CD8-positive, alpha-beta memory T cell (primary cell): Measurements from ENCODE around the gene CAPN3. TPM values are rescaled to one million over a fixed set of nuclear protein-coding genes. Genes with fewer than 3 reads are reported as not detected.
A peak's percentile ranks its signal among the peaks of the same experiment; 100 is the strongest.
"Not testable (repeated sequence)": the region's sequence is repeated elsewhere in the genome, so short reads cannot be mapped to it uniquely, and the experiment has no call there.

ENCODE experiments used
- CTCF ChIA-PET: fragments of 350-600 bp; sonication (Branson Sonifier 250); formaldehyde crosslinking; loops from one replicate; lab custom pipeline; 2021; ENCODE audit warnings: antibody characterized with exemption; lab: Charles Lee
- POLR2A ChIA-PET: fragments of 350-600 bp; sonication (Branson Sonifier 250); formaldehyde crosslinking; loops from one replicate; lab custom pipeline; 2021; ENCODE audit warnings: antibody characterized with exemption; lab: Charles Lee
- DNase-seq, 5 donors: peaks; one replicate each; pipeline versions ENCODE4 v3.0.0 to v3.0.0-alpha.2; 2020 to 2022; ENCODE audit warnings: mixed read lengths in 1 of 5
- H3K27ac ChIP-seq: one replicate; pipeline ENCODE4 v1.7.0; 2013; ENCODE audit warnings: low read depth, mild to moderate bottlenecking, low read length, moderate library complexity
- H3K27me3 ChIP-seq: 2 replicates; pipeline ENCODE4 v1.7.0; 2013; ENCODE audit warnings: low read length, mild to moderate bottlenecking; ENCODE audit not compliant: insufficient read depth, poor library complexity, severe bottlenecking
- H3K36me3 ChIP-seq: 2 replicates; pipeline ENCODE4 v1.7.0; 2013; ENCODE audit warnings: mild to moderate bottlenecking, low read length, moderate library complexity; ENCODE audit not compliant: insufficient read depth
- H3K4me1 ChIP-seq: 2 replicates; pipeline ENCODE4 v1.7.0; 2013; ENCODE audit warnings: mild to moderate bottlenecking, low read length, moderate library complexity; ENCODE audit not compliant: insufficient read depth
- H3K4me3 ChIP-seq: 2 replicates; pipeline ENCODE4 v1.7.0; 2013; ENCODE audit warnings: mild to moderate bottlenecking, low read length
- H3K9me3 ChIP-seq: 2 replicates; pipeline ENCODE4 v1.7.0; 2013; ENCODE audit warnings: mild to moderate bottlenecking, low read length
- H3K27ac Mint-ChIP-seq, 8 donors: one replicate each; pipeline ENCODE4 v1.8.0; 2020 to 2021; ENCODE audit warnings: mixed read lengths in 8 of 8, mild to moderate bottlenecking in 6 of 8, inconsistent platforms in 3 of 8, moderate library complexity in 3 of 8
- H3K27me3 Mint-ChIP-seq, 2 donors: one replicate each; pipeline ENCODE4 v1.8.0; 2020 to 2021; ENCODE audit warnings: mixed read lengths in 2 of 2, mild to moderate bottlenecking in 1 of 2, moderate library complexity in 1 of 2
- H3K36me3 Mint-ChIP-seq, 3 donors: one replicate each; pipeline ENCODE4 v1.8.0; 2020 to 2021; ENCODE audit warnings: mixed read lengths in 3 of 3, inconsistent platforms in 1 of 3, mild to moderate bottlenecking in 1 of 3
- H3K4me1 Mint-ChIP-seq, 3 donors: one replicate each; pipeline ENCODE4 v1.8.0; 2020 to 2021; ENCODE audit warnings: mixed read lengths in 3 of 3, inconsistent platforms in 1 of 3, mild to moderate bottlenecking in 1 of 3
- H3K4me3 Mint-ChIP-seq, 7 donors: one replicate each; pipeline ENCODE4 v1.8.0; 2020 to 2021; ENCODE audit warnings: mixed read lengths in 7 of 7, mild to moderate bottlenecking in 6 of 7, moderate library complexity in 4 of 7, inconsistent platforms in 2 of 7
- H3K9me3 Mint-ChIP-seq, 5 donors: one replicate each; pipeline ENCODE4 v1.8.0; 2020 to 2022; ENCODE audit warnings: mixed read lengths in 5 of 5, mild to moderate bottlenecking in 3 of 5, moderate library complexity in 2 of 5, inconsistent platforms in 1 of 5
- polyA plus RNA-seq: library from polyadenylated mRNA; unstranded; fragments of 300-500 nt; fragmentation: Illumina TruSeq; gene quantifications from one replicate; pipeline ENCODE4 v1.2.3, GENCODE V29; 2021
- total RNA-seq, 2 experiments: library from RNA; stranded (reverse); gene quantifications; one replicate each; pipeline ENCODE4 v1.2.3, GENCODE V29; 2021

The CAPN3 gene
- total and polyA plus RNA-seq, 3 experiments from 2014 or later = 1.1 to 4.3 (median 3.3) TPM

- Mint-ChIP-seq H3K36me3 (peaks cover 21 to 64% (median 26%) of the 10 kb centered on the region in 3 donors), H3K27me3 (no peaks in the 10 kb centered on the region), H3K9me3 (peaks cover 4 to 5% (median 5%) of the 10 kb centered on the region in 5 donors), H3K27ac (no peak overlapping the region), H3K4me3 (no peak overlapping the region), H3K4me1 (no peaks in the 10 kb centered on the region)
- Histone ChIP-seq H3K27ac (no peak overlapping the region), H3K4me3 (no peak overlapping the region), H3K4me1 (no peaks in the 10 kb centered on the region), H3K36me3 (peaks cover 3% of the 10 kb centered on the region), H3K27me3 (no peaks in the 10 kb centered on the region), H3K9me3 (no peaks in the 10 kb centered on the region)
- ChIA-PET POLR2A (no interaction called here), CTCF (no interaction called here)
- no peak for DNase-seq
Observed at GRCh38 chr15:42329992-42330391, 29.3 kb upstream of the CAPN3 start.

GRCh38 chr15:42331235-42331634 is 28.1 kb upstream of the CAPN3 start:
- Histone ChIP-seq H3K4me3 (no peak overlapping the region), H3K36me3 (peaks cover 4% of the 10 kb centered on the region), H3K27ac (no peak overlapping the region), H3K4me1 (no peaks in the 10 kb centered on the region), H3K9me3 (no peaks in the 10 kb centered on the region), H3K27me3 (no peaks in the 10 kb centered on the region)
- no peak overlapping the region for H3K4me3 Mint-ChIP-seq
- ChIA-PET POLR2A (no interaction called here), CTCF (interaction anchor here (1.2 kb wide), 1 partner anchor 19 kb away, joined by 4 read pairs; no protein-coding TSS in a partner anchor)
- H3K27ac Mint-ChIP-seq = no peak overlapping the region
- DNase-seq = no peak
- H3K9me3 Mint-ChIP-seq = peaks cover 4 to 16% (median 12%) of the 10 kb centered on the region in 5 donors
- H3K36me3 Mint-ChIP-seq = peaks cover 19 to 62% (median 38%) of the 10 kb centered on the region in 3 donors
- no peaks in the 10 kb centered on the region for H3K27me3 Mint-ChIP-seq
- H3K4me1 Mint-ChIP-seq = no peaks in the 10 kb centered on the region

- DNase-seq = no peak
- Histone ChIP-seq H3K4me3 (no peak overlapping the region), H3K36me3 (peaks cover 4% of the 10 kb centered on the region), H3K27ac (no peak overlapping the region), H3K4me1 (no peaks in the 10 kb centered on the region), H3K9me3 (no peaks in the 10 kb centered on the region), H3K27me3 (no peaks in the 10 kb centered on the region)
- ChIA-PET POLR2A (no interaction called here), CTCF (no interaction called here)
- Mint-ChIP-seq H3K4me3 (no peak overlapping the region), H3K27me3 (no peaks in the 10 kb centered on the region), H3K4me1 (no peaks in the 10 kb centered on the region), H3K9me3 (peaks cover 4 to 22% (median 18%) of the 10 kb centered on the region in 5 donors), H3K27ac (peak overlapping the region in 1 of 8 donors; percentile 57), H3K36me3 (peaks cover 16 to 51% (median 38%) of the 10 kb centered on the region in 3 donors)
Observed at GRCh38 chr15:42332331-42332730, 27.0 kb upstream of the CAPN3 start.

- Mint-ChIP-seq H3K27ac (no peak overlapping the region), H3K36me3 (peaks cover 10 to 34% (median 34%) of the 10 kb centered on the region in 3 donors), H3K27me3 (no peaks in the 10 kb centered on the region), H3K9me3 (peaks cover 4 to 22% (median 18%) of the 10 kb centered on the region in 5 donors), H3K4me3 (no peak overlapping the region), H3K4me1 (no peaks in the 10 kb centered on the region)
- H3K36me3 ChIP-seq = peaks cover 4% of the 10 kb centered on the region
- DNase-seq = no peak
- no peak overlapping the region for H3K4me3 ChIP-seq
- no peak overlapping the region for H3K27ac ChIP-seq
- ChIA-PET CTCF (no interaction called here), POLR2A (interaction anchor here (0.7 kb wide), 1 partner anchor 11 kb away, joined by 3 read pairs; no protein-coding TSS in a partner anchor)
- H3K9me3 ChIP-seq = no peaks in the 10 kb centered on the region
- H3K27me3 ChIP-seq = no peaks in the 10 kb centered on the region
- H3K4me1 ChIP-seq = no peaks in the 10 kb centered on the region
Observed at GRCh38 chr15:42335074-42335473, 24.2 kb upstream of the CAPN3 start.

DNA sequence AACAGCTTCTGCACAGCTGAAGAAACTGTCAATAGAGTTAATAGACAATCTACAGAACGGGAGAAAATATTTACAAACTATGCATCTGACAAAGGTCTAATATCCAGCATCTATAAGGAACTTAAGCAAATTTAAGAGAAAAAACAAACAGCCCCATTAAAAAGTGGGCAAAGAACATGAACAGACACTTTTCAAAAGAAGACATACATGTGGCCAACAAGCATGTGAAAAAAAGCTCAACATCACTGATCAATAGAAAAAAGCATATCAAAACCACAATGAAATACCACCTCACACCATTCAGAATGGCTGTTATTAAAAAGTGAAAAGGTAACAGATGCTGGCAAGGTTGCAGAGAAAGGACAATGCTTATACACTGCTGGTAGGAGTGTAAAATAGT is 22.7 kb upstream of the CAPN3 start:
- H3K4me3 Mint-ChIP-seq, H3K9me3 ChIP-seq, H3K27ac ChIP-seq, H3K4me3 ChIP-seq, H3K27me3 ChIP-seq, DNase-seq, H3K4me1 Mint-ChIP-seq, H3K27me3 Mint-ChIP-seq, POLR2A ChIA-PET, CTCF ChIA-PET, H3K36me3 ChIP-seq, H3K4me1 ChIP-seq, H3K27ac Mint-ChIP-seq: not testable (repeated sequence)
- peaks cover 4 to 22% (median 18%) of the 10 kb centered on the region in 5 donors for H3K9me3 Mint-ChIP-seq
- peaks cover 12 to 34% (median 26%) of the 10 kb centered on the region in 3 donors for H3K36me3 Mint-ChIP-seq

GRCh38 chr15:42337104-42337503 is 22.2 kb upstream of the CAPN3 start:
- POLR2A ChIA-PET, H3K27ac ChIP-seq, H3K36me3 ChIP-seq, H3K27ac Mint-ChIP-seq, H3K4me3 Mint-ChIP-seq, H3K27me3 ChIP-seq, DNase-seq, H3K9me3 ChIP-seq, H3K27me3 Mint-ChIP-seq, H3K4me1 ChIP-seq, H3K4me3 ChIP-seq, H3K4me1 Mint-ChIP-seq, CTCF ChIA-PET: not testable (repeated sequence)
- peaks cover 4 to 22% (median 18%) of the 10 kb centered on the region in 5 donors for H3K9me3 Mint-ChIP-seq
- peaks cover 12 to 34% (median 27%) of the 10 kb centered on the region in 3 donors for H3K36me3 Mint-ChIP-seq

- POLR2A ChIA-PET = no interaction called here
Observed at GRCh38 chr15:42338500-42338899, 20.8 kb upstream of the CAPN3 start.

DNA sequence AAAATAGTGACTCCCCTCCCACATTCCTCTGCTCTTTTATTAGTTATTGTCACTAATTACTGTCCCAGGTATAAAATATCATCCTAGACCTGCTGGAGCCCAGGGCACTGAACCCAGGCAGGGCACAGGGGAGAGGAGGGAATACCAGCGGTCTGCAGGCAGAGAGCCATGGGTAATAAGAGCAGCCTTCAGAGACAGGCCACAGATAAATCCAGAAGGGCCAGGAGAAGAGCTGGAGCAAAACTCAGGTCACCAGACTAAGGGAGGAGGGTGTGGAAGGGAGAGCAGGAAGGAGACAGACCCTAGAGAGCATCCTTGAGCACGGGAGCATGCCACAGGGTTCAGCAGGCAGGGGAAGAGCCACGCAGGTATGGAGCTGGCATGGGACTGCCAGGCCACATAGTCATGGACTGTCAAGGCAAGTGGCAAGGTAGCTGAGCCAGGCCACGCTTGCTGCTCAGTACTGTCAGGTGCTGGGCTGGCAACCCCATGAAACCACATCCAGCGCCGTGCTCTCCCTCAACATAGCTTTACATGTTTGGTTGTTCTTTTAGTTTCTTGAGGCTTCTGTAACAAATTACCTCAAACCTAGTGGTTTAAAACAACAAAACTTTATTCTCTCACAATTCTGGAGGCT is 15.6 kb upstream of the CAPN3 start:
- H3K4me3 ChIP-seq = no peak overlapping the region
- H3K27me3 ChIP-seq = no peaks in the 10 kb centered on the region
- DNase-seq = no peak
- CTCF ChIA-PET = no interaction called here
- Mint-ChIP-seq H3K36me3 (peaks cover 5 to 61% (median 21%) of the 10 kb centered on the region in 3 donors), H3K27ac (peak overlapping the region in 1 of 8 donors; percentile 74), H3K27me3 (no peaks in the 10 kb centered on the region), H3K9me3 (no peaks in the 10 kb centered on the region), H3K4me3 (no peak overlapping the region), H3K4me1 (peaks cover 0 to 2% (median 0%) of the 10 kb centered on the region in 3 donors)
- POLR2A ChIA-PET = no interaction called here
- no peaks in the 10 kb centered on the region for H3K9me3 ChIP-seq
- no peak overlapping the region for H3K27ac ChIP-seq
- H3K36me3 ChIP-seq = no peaks in the 10 kb centered on the region
- H3K4me1 ChIP-seq = no peaks in the 10 kb centered on the region

More at GRCh38 chr15:42338500-42338899, 20.8 kb upstream of the CAPN3 start:
- Histone ChIP-seq H3K27me3 (no peaks in the 10 kb centered on the region), H3K9me3 (no peaks in the 10 kb centered on the region), H3K27ac (no peak overlapping the region), H3K4me1 (no peaks in the 10 kb centered on the region), H3K36me3 (peaks cover 4% of the 10 kb centered on the region), H3K4me3 (no peak overlapping the region)
- CTCF ChIA-PET = no interaction called here
- no peaks in the 10 kb centered on the region for H3K4me1 Mint-ChIP-seq
- DNase-seq = no peak
- H3K36me3 Mint-ChIP-seq = peaks cover 17 to 34% (median 31%) of the 10 kb centered on the region in 3 donors
- H3K4me3 Mint-ChIP-seq = no peak overlapping the region
- no peak overlapping the region for H3K27ac Mint-ChIP-seq
- no peaks in the 10 kb centered on the region for H3K27me3 Mint-ChIP-seq
- peaks cover 4 to 22% (median 18%) of the 10 kb centered on the region in 5 donors for H3K9me3 Mint-ChIP-seq
